ENCODE data around the gene ENAH.

The ENAH gene

DNA sequence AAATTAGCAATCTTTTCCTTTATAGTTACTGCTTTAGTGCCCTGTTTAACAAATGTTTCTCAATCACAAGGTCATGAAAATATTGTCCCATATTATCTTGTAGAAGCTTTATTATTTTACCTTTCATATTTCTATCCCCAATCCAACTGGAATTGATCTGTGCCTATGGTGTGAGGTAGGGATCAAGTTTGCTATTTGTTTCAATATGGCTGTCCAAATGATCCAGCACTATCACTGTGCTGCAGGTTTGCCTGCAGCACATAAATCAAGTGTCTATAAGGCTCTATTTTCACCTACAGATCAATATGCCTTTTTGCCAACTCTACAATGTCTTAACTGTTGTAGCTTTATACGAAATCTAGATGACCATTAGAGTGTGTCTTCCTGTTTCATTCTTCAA is 96.2 kb downstream of the ENAH start:
- no peak for DNase-seq

DNA sequence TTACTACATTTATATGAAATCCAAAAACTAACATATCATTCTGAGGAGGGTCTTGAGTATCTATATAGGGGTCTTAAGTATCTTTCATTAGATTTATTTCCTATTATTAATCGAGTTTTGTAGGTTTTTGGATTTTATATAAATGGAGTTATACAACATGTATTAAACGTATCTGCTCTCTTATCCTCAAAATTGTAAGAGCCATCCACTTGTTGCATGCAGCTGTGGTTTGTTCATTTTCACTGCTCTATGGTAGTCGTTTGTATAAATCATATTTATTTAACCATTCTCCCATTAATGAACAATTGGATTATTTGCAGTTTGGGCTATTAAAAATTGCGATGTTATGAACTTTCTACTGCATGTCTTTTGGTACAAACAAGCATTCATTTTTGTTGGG is 97.1 kb downstream of the ENAH start:
- DNase-seq: no peak

DNA sequence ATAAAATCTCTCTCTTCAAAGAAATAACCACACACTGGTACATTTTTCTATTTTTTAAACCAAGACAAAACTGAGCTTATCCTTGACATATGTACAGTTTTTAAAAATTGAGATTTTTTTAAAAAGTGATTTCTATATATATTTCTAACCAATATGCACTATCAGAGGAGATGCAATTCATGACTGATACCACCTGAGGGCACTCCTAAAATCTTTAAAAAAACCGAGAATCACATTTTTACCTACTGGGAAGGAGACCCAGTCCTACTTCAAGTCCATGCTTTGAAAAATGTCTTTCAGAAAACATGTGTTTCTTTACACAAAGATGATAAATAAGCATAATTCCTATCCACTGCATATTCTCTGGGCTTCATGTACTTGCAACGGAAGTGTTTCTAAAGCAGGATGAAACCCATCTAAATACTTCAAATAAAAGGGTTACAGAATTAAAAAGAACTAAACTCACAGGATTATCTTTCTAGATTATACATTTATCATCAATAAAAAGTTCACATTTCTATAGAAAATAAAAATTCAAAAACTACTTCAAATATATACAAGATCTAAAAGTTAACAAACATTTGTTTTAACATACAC is 98.6 kb downstream of the ENAH start:
- DNase-seq: peak; percentile 8 to 49 (median 19)

DNA sequence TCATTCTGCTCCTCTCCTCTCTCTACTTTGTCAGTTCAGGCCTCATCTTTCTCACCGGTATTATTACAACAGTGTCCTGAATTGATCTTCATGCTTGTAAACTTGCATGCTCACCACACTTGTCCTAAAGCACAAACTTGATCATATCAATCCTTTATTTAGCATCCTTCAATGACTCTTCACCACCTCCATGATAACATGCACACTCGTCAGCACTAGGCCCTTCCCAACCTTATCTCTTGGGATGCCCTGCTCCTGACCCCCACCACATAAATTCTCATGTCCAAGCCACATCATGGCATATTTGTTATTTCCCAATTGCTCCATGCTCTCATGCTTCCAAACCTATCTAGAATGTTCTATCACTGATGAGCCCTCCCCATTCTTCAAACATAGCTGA is 103.1 kb downstream of the ENAH start:
- no peak for DNase-seq

DNA sequence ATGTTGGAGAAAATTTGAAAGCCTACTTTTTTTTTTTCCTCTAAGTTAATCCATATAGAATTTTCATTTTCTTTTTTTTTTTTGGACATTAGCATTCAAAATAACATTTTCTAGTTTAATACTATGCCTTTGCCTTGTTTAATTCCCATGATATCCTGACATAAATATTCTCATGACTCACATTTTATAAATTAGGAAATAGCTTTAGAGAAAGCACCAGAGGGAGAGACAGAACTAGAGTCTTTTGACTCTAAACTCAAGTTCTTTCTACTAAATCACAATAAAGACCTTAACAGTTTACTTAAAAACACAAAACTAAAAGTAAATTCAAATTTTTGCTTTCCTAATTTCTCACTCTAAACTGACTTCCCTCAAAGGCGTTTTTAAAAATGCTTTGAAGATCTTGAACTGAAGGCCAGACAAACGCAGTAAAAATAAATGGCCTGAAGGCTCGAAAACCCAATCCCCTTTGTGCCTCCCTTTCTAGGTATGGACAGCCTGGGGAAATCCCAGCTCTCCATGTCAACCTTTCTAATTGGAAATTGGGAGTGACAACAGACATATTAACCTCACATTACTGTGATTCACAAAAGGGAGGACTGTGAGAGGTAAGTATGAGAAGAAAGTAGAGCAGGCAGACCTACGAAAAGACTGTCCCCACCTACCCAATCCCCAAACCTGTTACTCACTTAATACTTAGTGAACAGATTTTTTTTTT is 104.6 kb downstream of the ENAH start:
- no peak for DNase-seq

DNA sequence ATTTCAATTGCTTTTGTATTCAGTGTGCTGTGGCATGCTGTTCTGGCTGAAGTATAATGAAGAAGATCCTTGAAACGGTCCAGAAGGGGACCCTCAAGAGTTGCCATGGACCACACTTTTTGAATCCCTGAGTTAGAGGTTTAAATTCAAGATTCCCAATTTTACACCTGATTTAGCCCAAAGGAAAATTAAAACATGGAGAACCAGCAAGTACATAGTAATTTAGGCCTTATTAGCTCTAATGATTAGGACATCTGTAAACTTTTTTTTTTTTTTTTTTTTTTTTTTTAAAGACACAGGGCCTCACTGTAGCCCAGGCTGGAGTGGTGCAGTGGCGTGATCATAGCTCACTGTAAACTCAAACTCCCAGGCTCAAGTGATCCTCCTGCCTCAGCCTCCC is 107.3 kb downstream of the ENAH start:
- DNase-seq: no peak

- DNase-seq: no peak
These were observed 108.0 kb downstream of the ENAH start for GRCh38 chr1:225544924-225545323.

DNA sequence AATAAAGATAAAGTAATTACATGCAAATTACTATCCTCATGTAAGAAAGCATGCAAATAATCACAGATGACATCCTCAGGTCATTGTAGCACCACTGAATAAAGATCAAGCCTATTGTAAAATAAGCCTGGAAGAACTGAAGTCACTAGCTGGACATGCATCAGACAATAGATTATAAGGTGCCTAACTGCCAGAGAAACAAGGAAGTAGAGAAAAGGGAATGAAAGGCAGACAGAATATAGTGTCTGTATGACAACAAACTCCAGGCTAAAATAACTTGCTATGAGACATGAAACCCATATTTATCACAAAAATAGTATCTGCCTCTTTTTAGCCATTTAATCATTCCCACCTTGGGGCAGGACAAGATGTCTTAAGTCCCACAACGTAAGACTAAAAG is 108.7 kb downstream of the ENAH start:
- DNase-seq: peak in 1 of 4 experiments; percentile 4

- no peak for DNase-seq
These were observed 109.6 kb downstream of the ENAH start for GRCh38 chr1:225543350-225543749.

- DNase-seq: no peak
These were observed 111.5 kb downstream of the ENAH start for GRCh38 chr1:225541383-225541782.

GRCh38 chr1:225539575-225539974 is 113.3 kb downstream of the ENAH start:
- DNase-seq: peak in 1 of 4 experiments; percentile 28

GRCh38 chr1:225539069-225539468 is 113.9 kb downstream of the ENAH start:
- no peak for DNase-seq

DNA sequence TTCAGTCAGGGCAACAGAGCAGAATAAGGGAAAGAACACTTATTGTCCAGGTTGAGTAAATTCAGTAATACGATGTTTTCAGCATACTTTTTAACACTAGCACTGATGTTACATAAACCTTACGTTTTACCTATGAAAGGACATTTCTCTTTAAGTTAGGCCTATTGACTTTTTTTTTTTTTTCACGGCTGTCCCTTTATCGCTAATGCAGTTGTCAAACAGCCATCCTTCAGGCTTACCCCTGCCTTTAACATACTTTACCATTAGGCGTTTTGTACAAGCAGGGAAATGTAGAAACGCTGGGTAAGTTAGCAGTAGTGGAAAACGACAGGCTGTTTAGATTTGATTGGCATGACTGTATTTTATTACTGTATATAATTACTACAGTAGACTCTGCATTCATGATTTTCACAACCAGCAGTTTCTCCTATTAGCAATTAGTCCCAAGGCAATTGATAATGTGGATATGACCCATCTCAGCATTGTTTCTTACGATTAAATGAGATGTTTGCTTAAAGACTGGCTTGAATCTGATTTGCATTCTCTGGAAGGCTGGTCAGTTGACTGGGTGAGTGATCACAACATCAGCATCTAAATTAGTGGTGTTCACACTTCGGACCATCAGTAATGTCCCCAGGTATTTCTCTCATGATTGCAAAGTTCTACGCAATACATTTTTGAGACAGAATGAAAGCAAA is 115.2 kb downstream of the ENAH start:
- DNase-seq: no peak

GRCh38 chr1:225535280-225535679 is 117.6 kb downstream of the ENAH start:
- no peak for DNase-seq

- DNase-seq: no peak
These were observed 118.2 kb downstream of the ENAH start for GRCh38 chr1:225534772-225535171.

- no peak for DNase-seq
These were observed 118.8 kb downstream of the ENAH start for GRCh38 chr1:225534135-225534534.

- no peak for DNase-seq
These were observed 119.7 kb downstream of the ENAH start for GRCh38 chr1:225533238-225533637.

DNA sequence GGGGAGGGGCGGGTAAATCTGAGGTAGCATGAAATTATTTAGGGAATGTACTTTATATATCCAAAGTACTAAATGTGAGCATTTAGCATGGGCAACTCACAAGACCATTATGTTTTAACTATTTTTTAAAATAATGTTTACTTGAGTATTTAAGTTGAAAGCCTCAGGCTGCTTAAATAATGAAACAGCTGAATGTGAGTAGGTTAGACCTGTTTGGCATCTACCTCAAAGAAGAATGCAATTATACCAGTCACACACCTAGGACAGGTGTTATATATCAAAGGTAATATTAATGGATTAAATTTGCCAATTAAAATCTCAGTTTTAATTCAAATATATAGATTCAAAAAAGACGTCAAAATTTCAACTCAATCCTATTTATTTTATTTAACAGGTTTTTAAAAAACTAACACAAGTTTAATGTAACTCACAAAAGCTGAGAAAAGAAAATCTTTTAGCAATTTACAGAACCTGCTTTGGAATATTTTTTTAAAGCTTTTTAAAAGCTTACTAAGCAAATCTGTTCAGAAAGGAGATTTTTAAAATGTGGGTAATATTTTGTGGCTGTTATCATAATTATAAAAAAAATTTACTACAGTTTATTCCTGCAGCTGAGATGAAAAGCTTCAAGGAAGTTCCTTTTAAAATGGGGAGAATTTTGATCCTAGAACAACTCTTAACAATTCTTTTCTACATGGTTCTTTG is 120.5 kb downstream of the ENAH start:
- no peak for DNase-seq

- DNase-seq: no peak
These were observed 123.2 kb downstream of the ENAH start for GRCh38 chr1:225529726-225530125.

DNA sequence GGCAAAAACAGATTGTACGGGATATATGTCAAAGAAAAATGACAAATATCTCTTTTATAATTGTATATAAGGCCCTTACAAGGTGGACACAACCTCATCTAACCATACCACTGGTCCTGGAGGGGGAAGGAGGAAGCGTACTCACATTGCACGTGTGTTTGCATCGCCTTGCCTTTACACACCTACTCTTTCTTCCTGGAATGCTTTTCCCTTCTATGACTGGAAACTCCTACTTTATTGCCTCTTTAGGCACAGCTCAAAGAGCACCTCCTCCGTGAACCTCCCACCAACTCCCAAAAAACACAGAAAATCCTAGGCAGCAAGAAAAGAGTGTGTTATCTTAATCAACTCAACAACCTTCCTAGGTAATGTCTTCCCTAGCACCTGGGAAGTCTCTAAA is 125.3 kb downstream of the ENAH start:
- DNase-seq: no peak

DNA sequence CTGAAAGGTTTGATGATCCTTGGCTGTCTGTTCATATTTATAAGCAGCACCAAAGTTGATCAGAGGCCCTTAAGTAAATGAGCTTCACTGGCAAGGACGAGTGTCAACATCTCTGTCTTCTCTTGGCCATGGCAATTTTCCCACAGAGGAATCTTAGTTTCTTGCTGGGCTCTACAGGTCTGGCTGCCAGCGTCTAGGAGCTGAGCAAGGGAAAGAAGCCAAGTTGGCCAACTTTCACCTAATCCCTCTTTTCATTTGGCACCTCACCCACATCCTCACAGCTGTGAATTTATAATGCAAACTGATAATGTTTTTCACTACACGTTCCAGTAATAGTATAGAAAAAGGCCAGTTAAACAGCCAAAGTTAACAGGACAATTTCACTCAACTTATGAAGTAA is 126.0 kb downstream of the ENAH start:
- no peak for DNase-seq

DNA sequence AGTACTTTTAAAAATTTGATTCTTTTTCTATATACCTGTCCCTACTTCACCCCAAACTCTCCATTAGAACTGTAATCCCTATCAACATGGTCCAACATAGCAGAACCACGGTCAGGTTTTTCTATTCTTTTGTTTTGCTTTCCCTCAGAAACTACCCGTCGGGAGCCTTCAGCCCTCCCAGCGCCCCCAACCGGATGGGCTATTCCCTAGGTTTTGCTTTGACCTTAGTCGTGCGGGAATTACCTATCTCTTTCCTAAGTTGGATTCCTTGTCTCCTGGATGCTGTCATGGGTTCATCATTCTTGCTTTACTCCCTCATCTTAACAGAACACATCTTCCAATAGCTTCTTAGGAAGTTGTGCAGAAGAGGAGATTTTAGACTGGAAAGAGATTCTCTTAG is 127.5 kb downstream of the ENAH start:
- DNase-seq: no peak

- DNase-seq: no peak
These were observed 128.4 kb downstream of the ENAH start for GRCh38 chr1:225524570-225524969.
